ENCODE measurements around the gene CCL21.

The CCL21 gene

DNA sequence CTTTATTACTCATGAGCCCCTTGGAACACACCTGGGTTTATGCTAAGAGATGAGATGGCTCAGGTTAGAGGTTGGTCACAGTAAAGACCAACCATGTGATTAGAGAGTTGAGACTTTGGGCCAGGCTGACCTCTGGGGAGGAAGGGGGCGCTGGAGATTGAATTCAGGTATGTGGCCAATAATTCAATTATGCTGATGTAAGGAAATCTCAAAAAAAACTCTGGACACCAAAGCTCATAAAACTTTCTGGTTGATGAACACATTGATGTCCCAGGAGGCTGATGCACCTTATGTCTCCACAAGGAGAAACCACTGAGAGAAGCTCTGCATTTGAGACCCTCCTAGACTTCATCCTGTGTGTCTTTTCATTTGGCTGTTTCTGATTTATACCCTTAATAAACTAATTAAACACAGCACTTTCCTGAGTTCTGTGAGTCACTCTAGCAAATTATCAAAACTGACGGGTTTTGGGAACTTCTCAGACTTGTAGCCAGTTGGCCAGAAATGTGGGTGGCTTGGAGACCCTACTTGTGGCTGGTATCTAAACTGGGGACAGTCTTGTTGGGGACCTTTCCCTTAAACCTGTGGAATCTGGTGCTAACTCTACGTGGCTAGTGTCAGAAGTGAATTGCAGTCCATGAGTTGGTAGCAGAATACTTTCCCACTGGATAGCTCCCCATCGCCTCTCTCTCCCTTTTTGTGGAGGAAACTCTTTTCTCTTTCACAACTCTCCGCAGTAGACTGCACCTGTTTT is 40.0 kb downstream of the CCL21 start:
- no peak for DNase-seq (ENCODE audit: low read depth)

DNA sequence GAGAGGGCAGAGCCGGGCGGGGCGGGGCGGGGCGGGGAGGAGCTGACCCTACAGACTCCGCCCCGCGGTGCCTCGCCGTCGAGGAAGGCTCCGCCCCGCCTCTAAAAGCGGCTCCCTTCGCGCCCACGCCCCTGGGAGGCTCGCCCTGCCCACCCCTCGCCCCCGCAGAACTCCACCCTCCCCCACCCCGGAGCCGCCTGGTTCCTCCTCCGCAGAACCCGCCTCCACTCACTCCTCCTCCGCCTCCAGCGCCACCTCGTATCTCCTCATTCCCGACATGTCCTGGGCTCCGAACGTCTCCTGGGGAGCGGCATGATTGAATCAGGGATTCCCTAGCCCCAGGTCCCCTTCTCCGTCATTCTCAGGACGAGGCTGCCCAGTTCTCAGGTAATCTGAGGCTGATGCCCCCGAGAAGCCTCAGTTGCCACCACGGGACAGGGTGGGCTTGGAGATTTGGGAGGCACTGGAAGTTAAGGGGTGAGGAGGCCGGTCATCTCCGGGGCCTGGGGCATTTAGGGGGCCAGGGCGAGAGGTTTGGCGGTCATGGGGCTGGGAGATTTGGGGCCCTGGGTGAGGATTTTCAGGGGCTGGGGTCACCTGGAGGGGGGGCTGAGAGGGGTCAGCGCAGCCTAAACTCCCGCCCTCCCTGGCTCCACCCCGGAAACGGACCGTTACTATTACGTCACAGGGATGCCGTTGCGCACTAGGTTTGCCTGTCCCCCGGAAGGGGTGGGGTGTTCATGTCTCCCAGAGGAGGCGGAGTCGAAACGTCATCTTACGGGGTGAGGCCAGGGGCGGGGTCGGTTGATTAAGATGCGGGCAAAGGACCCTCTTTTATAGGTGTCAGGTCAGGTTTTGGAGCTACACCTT is 44.3 kb downstream of the CCL21 start:
- DNase-seq (ENCODE audit: low read depth) = peak; percentile 72

DNA sequence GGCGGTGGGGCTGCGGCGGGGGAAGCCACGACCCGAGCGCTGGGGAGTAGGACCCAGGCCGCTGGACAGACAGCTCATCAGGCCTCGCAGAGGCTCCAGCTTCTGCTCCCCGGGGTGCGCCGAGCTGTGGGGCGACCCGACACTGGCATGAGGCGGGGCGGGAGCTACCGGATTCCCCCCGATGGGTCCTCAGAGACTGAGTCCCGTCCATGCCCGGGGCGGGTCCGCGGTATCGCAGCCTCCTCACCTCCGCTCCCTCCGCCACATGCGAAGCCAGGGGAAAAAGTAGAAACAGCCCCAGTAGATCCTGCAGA is 44.9 kb downstream of the CCL21 start:
- no peak for DNase-seq (ENCODE audit: low read depth)

DNA sequence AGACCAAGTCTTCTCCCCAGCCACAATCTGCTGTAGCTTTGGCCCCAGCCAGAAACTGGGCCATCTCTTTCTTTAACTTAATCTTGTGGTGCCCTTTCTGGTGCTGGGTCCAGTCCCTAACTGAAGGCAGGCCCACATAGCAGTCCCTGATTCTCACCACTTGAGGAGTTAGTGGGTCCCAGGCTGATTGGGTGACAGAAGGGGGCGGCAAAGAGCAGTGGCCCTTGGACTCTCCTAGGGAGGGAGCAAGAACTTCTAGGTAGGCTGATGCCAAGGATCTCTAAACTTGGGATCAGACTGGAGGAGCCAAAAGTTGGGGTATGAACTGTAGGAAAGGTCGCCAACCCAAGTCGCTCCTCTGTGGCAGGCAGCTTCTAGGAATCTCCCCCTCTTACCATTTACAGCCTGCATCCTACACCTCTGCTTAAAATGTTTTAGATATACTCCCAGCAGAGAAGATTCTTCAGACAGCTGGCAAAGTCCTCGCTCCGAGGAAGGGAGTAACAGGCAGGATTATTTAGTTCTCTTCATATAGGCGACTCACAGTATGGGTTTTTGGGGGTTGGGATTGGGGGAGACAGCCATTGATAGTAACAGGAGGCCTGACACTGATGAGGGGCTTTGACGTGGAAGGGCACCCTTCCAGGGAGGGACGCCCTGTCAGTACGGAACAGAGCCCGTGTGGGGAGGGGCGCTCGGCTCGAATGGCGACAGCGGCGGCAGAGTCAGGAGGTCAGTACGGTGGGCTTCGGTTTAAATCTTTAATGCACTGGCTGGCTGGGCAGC is 45.5 kb downstream of the CCL21 start:
- DNase-seq (ENCODE audit: low read depth) = peak; percentile 46

DNA sequence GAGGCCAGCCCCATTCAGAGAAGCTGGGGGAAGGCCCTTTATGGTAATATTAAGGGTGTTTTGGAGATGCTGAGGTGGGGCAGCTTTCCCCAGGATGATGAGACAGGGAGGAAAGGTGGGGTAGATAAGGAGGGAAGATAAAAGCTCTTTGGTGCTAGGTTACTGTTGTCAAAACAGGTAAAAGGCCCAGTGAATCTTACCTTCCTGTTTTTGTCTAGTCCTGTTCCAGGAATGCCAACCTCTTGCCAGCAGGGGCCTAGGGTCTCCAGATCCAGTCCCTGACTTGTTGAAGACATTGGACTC is 46.7 kb downstream of the CCL21 start:
- no peak for DNase-seq (ENCODE audit: low read depth)

DNA sequence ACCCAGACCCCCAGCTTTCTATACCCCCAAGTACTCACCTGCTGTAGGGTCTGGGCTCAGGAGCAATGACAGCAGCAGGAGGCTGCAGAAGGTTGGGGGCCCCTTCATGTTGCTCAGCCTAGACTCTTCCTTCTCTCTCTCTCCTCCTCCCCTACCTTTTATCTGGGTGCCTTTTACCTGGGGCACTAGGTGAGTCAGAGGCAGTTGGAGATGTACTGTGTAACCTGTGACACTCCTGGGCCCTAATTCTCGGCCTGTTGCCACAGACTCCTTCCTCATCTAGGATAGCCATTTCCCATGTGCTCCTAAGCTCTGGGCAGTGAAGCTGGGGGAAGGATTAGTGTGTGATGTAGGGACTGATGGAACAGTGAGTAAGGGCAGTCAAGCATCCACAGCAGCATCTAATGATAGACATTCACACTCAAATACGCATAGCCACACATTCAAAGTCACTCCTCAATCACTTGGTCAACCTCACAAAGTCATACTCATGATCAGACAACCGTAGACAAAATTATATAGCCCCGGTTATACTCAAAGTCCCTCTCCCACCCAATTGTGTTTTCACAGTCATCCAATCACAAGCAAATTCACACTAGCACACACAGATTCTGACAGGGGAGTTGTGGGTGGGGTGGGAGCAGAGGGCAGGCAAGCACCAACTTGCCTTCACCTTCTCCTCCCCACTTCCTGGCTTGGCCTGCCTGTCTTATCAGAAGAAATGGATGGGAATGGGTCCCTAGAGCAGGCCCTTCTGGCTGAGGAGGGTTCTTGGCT is 47.2 kb downstream of the CCL21 start, which contains the start of gene CCL27:
TSS of gene CCL27 (minus strand) at position 132 of the 777 bp plus-strand sequence. CDS start at position 108, 24 bp downstream.
- no peak for DNase-seq (ENCODE audit: low read depth)

DNA sequence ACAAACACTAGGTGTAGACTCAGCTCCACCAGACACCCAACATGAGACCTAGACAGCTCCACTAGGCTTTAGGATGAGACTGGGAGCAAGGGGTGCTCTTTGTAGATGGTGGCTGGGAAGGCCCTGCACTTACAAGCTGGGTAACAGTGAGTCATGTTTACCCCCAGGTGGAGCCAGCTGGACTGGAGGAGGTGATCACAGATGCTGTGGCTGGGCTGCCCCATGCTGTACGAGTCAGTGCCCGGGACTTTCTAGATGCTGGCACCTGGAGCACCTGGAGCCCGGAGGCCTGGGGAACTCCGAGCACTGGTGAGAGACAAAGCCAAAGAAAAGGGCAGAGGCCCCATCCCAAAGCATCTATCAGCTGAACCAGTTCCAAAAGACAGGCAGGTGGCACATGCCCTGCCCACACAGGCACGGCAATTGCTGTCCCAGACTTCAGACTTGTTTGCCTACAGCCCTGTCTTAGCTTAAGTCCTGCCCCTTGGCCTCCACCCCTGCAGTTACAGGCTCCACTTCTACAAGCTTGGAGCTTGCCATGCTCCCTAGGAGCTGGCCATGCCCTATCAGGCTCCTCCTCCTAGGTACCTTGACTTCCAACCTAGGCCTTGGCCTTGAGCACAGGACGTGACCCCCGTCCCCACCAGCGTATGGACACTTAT is 50.2 kb downstream of the CCL21 start:
- DNase-seq (ENCODE audit: low read depth) = no peak
